ENCODE data around the gene URGCP. TPM values are rescaled to one million over a fixed set of nuclear protein-coding genes. Genes with fewer than 3 reads are reported as not detected.

The URGCP gene
- total and polyA plus RNA-seq, 10 of the 15 experiments (the other 5 are each of a cell fraction or from before 2014, with no cell fraction given) = 2.0 to 29.7 (median 17.5) TPM

GRCh38 chr7:43869867-43870240, 36.5 kb downstream of the URGCP start:
- ChIA-PET SMC1A (ENCODE audit: uncharacterized antibody, unreplicated experiment) (interaction anchor here (0.7 kb wide), 1 partner anchor 10 kb away, joined by 4 read pairs; no protein-coding TSS in a partner anchor), POLR2A (interaction anchor here (0.5 to 1.5 kb wide), 3 partner anchors 55 to 588 kb away, joined by 3 to 8 read pairs (median 3); no protein-coding TSS in a partner anchor), CTCF (interaction anchor here (0.6 kb wide), 1 partner anchor 31 kb away, joined by 3 read pairs; no protein-coding TSS in a partner anchor), RAD21 (ENCODE audit: unreplicated experiment) (interaction anchor here (0.6 to 1.3 kb wide), 5 partner anchors 35 to 287 kb away, joined by 3 to 6 read pairs (median 3); partner anchors contain the start of gene STK17A)
- 19% methylated on average over 13 of the region's 13 CpGs for WGBS (ENCODE audit: insufficient coverage, insufficient replicate concordance, low lambda C conversion rate, missing lambda C conversion rate)
- peaks cover 1 to 3% of the 10 kb centered on the region in 2 experiments; a peak in 2 of 4 replicates for H3K36me3 ChIP-seq (ENCODE audit: control insufficient read depth in 2 of 2, insufficient read depth in 2 of 2, low read length in 1 of 2)
- peak overlapping the region; percentile 52 for H3K27ac ChIP-seq (ENCODE audit: control insufficient read depth, insufficient read depth)
- H4K20me1 ChIP-seq (ENCODE audit: control insufficient read depth, insufficient read depth) = no peaks in the 10 kb centered on the region
- FAIRE-seq (no peak), ATAC-seq (peak; percentile 13), DNase-seq (ENCODE audit: low read depth, low spot score) (no peak)
- intact Hi-C loops (cut with micrococcal nuclease; ENCODE audit: unreplicated experiment) = no loop called here
- H3K9ac ChIP-seq (ENCODE audit: control insufficient read depth, insufficient read depth, low read length) = peak overlapping the region; percentile 58; the same call in 1 of the 2 replicates
- H3K4me1 ChIP-seq (ENCODE audit: control insufficient read depth, insufficient read depth, low read length) = peaks cover 7% of the 10 kb centered on the region
- H2AFZ ChIP-seq (ENCODE audit: control insufficient read depth, low read depth, low read length) = peak overlapping the region; percentile 88
- in situ Hi-C loops (cut with MboI) = no loop called here
- peak overlapping the region; percentile 89 for H3K4me2 ChIP-seq (ENCODE audit: control insufficient read depth, insufficient read depth)
- BruUV-seq (replicated peaks) = no TSS peak
- H3K9me3 ChIP-seq (replicated peaks; ENCODE audit: control insufficient read depth, insufficient read depth, low read length) = 0 out of 3 replicates have a peak, but pooled peaks cover 1% of the 10 kb centered on the region
- no peaks in the 10 kb centered on the region for H3K27me3 ChIP-seq (replicated peaks in 1 of 2; ENCODE audit: control insufficient read depth in 2 of 2, insufficient read depth in 2 of 2, low read length in 1 of 2)
- H3K4me3 ChIP-seq = peak overlapping the region; percentile 66
- peaks cover 3% of the 10 kb centered on the region; the same call in 1 of the 2 replicates for H3K79me2 ChIP-seq (ENCODE audit: control insufficient read depth, insufficient read depth, low read length)
- TF ChIP-seq CEBPZ (IDR thresholded peaks at IDR 0.05; ENCODE audit: low read depth, low read length) = no peak
- no peak for TF ChIP-seq GATAD2B (conservative IDR thresholded peaks at IDR 0.05; ENCODE audit: low read depth)
- TF ChIP-seq SIN3A (IDR thresholded peaks at IDR 0.05; ENCODE audit: low read depth, low read length) = no peak
- no peak for TF ChIP-seq HDAC6 (IDR thresholded peaks at IDR 0.05; ENCODE audit: unreplicated experiment)
- TF ChIP-seq RAD51 (IDR thresholded peaks at IDR 0.05) = peak; percentile 47; the same call in 1 of the 2 replicates
- TF ChIP-seq TAF1 (IDR thresholded peaks at IDR 0.05; ENCODE audit: borderline replicate concordance, low read depth, low read length) = no peak
- 0 out of 2 replicates have a peak, but pooled peaks have one; percentile 2 for TF ChIP-seq RELB (IDR thresholded peaks at IDR 0.05; ENCODE audit: low read depth)
- 0 out of 2 replicates have a peak, but pooled peaks have one; percentile 4 for TF ChIP-seq EED (IDR thresholded peaks at IDR 0.05; ENCODE audit: low read depth)
- no peak for TF ChIP-seq SRF (IDR thresholded peaks at IDR 0.05; ENCODE audit: low read depth in 2 of 2, low read length in 2 of 2)
- 0 out of 2 replicates have a peak, but pooled peaks have one; percentile 9 for TF ChIP-seq PAX5 (IDR thresholded peaks at IDR 0.05; ENCODE audit: borderline replicate concordance, low read depth, low read length)
- no peak for TF ChIP-seq ZBTB11 (CRISPR knock-in tag; IDR thresholded peaks at IDR 0.05)
